DND-41 (cell line): ENCODE measurements around the gene SPEM2.

ENCODE experiments used
- ATAC-seq: fragments of 200-7000 bp; cut with Tn5 transposase; 3 replicates; pipeline ENCODE4 v1.9.1; 2021; ENCODE audit warnings: low read depth; ENCODE audit not compliant: insufficient read depth
- DNase-seq: peaks from one replicate; pipeline ENCODE4 v3.0.0-alpha.2; 2020
- H2AFZ ChIP-seq: 2 replicates; pipeline ENCODE4 v1.6.0; 2012; ENCODE audit warnings: low read depth, low read length
- H3K27ac ChIP-seq: 2 replicates; pipeline ENCODE4 v1.5.1; 2012; ENCODE audit warnings: low read length, inconsistent platforms
- H3K27me3 ChIP-seq: fragments of 200-600 bp; sonication (generic); 2 replicates; pipeline ENCODE4 v1.6.0; 2012; ENCODE audit warnings: low read length, mild to moderate bottlenecking, inconsistent platforms; ENCODE audit not compliant: insufficient read depth, poor library complexity
- H3K36me3 ChIP-seq: 2 replicates; pipeline ENCODE4 v1.5.1; 2012; ENCODE audit warnings: low read length, inconsistent platforms; ENCODE audit not compliant: insufficient read depth
- H3K4me1 ChIP-seq: 2 replicates; pipeline ENCODE4 v1.5.1; 2012; ENCODE audit warnings: mild to moderate bottlenecking, low read length; ENCODE audit not compliant: insufficient read depth
- H3K4me2 ChIP-seq: 2 replicates; pipeline ENCODE4 v1.6.0; 2012; ENCODE audit warnings: mild to moderate bottlenecking, moderate library complexity, low read length, inconsistent platforms; ENCODE audit not compliant: insufficient read depth
- H3K4me3 ChIP-seq, 2 experiments: fragments of 200-600 bp in 1 of 2; shearing (Covaris generic) in 1 of 2; 2 replicates each; pipeline ENCODE4 v1.5.1; 2012 to 2016; ENCODE audit warnings: inconsistent platforms in 2 of 2, low read length in 2 of 2, mild to moderate bottlenecking in 2 of 2, low read depth in 1 of 2, moderate library complexity in 1 of 2
- H3K79me2 ChIP-seq: 2 replicates; pipeline ENCODE4 v1.6.0; 2012; ENCODE audit warnings: low read length, inconsistent platforms; ENCODE audit not compliant: insufficient read depth
- H3K9ac ChIP-seq: 2 replicates; pipeline ENCODE4 v1.6.0; 2012; ENCODE audit warnings: low read depth, mild to moderate bottlenecking, inconsistent platforms, low read length, moderate library complexity
- H3K9me3 ChIP-seq: 2 replicates; pipeline ENCODE4 v1.5.1; 2012; ENCODE audit warnings: low read length, moderate library complexity, mild to moderate bottlenecking, inconsistent platforms; ENCODE audit not compliant: insufficient read depth, severe bottlenecking
- H4K20me1 ChIP-seq: 2 replicates; pipeline ENCODE4 v1.6.0; 2012; ENCODE audit warnings: low read length; ENCODE audit not compliant: insufficient read depth
- CTCF ChIP-seq: IDR thresholded peaks from 2 replicates; pipeline ENCODE4 v1.5.1; 2012; ENCODE audit warnings: borderline replicate concordance, low read length, moderate library complexity, mild to moderate bottlenecking; ENCODE audit not compliant: poor library complexity, severe bottlenecking; ENCODE audit errors: extremely low read depth
- EZH2 ChIP-seq: IDR thresholded peaks from 3 replicates; pipeline ENCODE4 v1.6.1; 2012; ENCODE audit warnings: borderline replicate concordance, low read depth, mild to moderate bottlenecking, moderate library complexity, low read length, inconsistent platforms; ENCODE audit not compliant: severe bottlenecking

SPEM2 gene

GRCh38 chr17:7414837-7415236, 10.6 kb upstream of the SPEM2 start:
- H3K27me3 ChIP-seq = no peaks in the 10 kb centered on the region
- TF ChIP-seq EZH2 (no peak), CTCF (no peak)
- no peaks in the 10 kb centered on the region for H3K4me1 ChIP-seq
- peaks cover 9% of the 10 kb centered on the region; the same call in 1 of the 2 replicates for H3K36me3 ChIP-seq
- H3K9me3 ChIP-seq = no peaks in the 10 kb centered on the region
- H4K20me1 ChIP-seq = no peaks in the 10 kb centered on the region
- ATAC-seq (no peak), DNase-seq (no peak)
- no peak overlapping the region for H3K4me3 ChIP-seq
- H3K79me2 ChIP-seq = no peaks in the 10 kb centered on the region
- H2AFZ ChIP-seq = no peak overlapping the region
- H3K27ac ChIP-seq = no peak overlapping the region
- no peak overlapping the region for H3K4me2 ChIP-seq
- no peak overlapping the region for H3K9ac ChIP-seq

GRCh38 chr17:7415784-7416183, 9.6 kb upstream of the SPEM2 start:
- H3K27me3 ChIP-seq = no peaks in the 10 kb centered on the region
- H4K20me1 ChIP-seq = no peaks in the 10 kb centered on the region
- H3K4me2 ChIP-seq = no peak overlapping the region
- H3K4me3 ChIP-seq = no peak overlapping the region
- no peaks in the 10 kb centered on the region for H3K9me3 ChIP-seq
- no peak overlapping the region for H3K27ac ChIP-seq
- no peak for ATAC-seq
- H2AFZ ChIP-seq = no peak overlapping the region
- H3K4me1 ChIP-seq = no peaks in the 10 kb centered on the region
- DNase-seq = no peak
- no peak for TF ChIP-seq CTCF
- no peak for TF ChIP-seq EZH2
- no peaks in the 10 kb centered on the region for H3K79me2 ChIP-seq
- no peak overlapping the region for H3K9ac ChIP-seq
- H3K36me3 ChIP-seq = 0 out of 2 replicates have a peak, but pooled peaks cover under 1% of the 10 kb centered on the region

- Histone ChIP-seq H3K9me3 (no peaks in the 10 kb centered on the region), H3K4me1 (no peaks in the 10 kb centered on the region), H3K27ac (no peak overlapping the region), H3K9ac (no peak overlapping the region), H3K4me2 (no peak overlapping the region), H4K20me1 (no peaks in the 10 kb centered on the region), H3K79me2 (no peaks in the 10 kb centered on the region), H3K36me3 (no peaks in the 10 kb centered on the region), H3K27me3 (no peaks in the 10 kb centered on the region), H3K4me3 (no peak overlapping the region), H2AFZ (no peak overlapping the region)
- no peak for TF ChIP-seq CTCF
- no peak for TF ChIP-seq EZH2
- ATAC-seq (no peak), DNase-seq (no peak)
These were observed 9.1 kb upstream of the SPEM2 start for GRCh38 chr17:7416323-7416722.
